ENCODE data around the gene ABCA2.

ABCA2 gene

DNA sequence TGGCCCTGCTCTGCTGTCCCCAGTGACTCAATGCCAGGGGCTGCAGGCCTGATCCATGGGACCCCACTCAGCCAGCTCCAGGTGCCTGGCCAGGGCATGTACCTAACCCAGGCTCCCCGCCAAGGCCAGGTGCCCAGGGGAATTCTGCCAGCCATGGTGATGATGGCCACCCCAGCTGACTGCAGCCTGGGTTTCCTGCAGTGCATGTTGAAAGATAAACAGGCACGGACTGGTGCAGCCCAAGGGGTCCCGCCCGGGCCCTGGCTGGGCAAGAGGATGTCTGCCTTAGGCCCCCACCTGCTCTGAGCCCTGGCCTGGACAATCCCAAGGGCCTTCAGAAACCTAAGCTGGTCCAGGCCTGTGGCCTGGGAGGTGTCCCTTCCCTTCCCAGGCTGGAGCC lies 1.2 kb downstream of the ABCA2 start:
- DNase-seq: no peak

DNA sequence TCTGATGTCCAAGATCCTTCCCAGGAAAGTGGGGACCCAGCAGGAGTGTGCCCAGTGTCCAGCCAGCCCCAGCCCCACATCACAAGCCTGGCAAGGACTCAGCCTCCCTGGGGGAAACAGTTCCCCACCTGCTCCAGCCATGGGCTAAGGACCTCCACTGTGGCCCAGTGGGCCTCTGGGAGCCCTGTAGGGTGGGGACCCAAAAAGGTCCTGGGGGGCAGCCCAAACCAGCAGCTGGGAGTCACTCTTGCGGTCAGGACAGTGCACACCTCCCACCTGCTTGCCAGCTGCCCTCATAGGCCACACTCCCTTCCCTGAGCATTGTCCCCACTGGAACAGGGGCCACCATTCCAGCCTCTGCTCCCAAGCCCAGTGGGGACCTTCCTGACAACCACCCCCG lies 1.7 kb downstream of the ABCA2 start:
- no peak for DNase-seq

DNA sequence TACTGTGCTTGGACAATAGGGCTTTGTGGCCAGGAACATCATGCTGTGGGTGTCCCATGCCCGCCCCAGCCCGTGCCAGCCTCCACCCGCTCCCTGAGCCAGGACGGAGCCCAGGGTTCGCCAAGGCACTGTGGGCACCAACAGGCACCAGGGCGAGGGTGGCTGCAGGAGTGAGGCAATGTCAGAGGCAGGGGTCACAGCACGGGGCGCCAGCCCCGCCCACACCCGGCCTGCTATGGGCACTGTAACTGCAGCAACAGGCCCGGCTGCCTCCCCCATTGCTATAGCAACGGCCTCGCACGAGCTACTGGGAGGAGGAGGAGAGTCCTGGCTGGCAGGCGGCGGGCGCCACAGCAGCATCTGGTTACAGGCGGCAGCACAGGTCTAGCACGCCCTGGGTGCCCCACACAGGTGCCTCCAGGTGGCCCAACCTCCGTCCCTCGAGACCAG lies 2.5 kb downstream of the ABCA2 start:
- no peak for DNase-seq

DNA sequence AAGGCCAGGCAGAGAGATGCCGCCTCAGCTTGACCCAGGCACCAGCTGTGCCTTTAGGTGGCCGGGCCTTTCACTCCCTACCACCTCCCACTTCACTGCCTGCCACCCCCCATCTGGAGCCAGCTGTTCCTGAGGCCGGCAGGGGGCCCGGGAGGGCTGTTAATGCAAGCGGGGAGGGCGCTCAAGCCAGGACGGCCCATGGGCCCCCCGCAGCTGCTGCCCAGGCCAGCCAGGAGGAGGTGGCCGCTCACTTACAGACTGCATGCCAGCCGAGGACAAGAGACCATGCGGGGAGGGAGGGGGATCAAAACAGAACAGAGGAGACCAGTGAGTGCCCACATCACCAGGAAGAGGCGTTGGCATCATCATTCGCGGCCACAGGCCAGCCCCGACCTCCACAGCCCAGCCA lies 4.5 kb downstream of the ABCA2 start:
- no peak for DNase-seq

DNA sequence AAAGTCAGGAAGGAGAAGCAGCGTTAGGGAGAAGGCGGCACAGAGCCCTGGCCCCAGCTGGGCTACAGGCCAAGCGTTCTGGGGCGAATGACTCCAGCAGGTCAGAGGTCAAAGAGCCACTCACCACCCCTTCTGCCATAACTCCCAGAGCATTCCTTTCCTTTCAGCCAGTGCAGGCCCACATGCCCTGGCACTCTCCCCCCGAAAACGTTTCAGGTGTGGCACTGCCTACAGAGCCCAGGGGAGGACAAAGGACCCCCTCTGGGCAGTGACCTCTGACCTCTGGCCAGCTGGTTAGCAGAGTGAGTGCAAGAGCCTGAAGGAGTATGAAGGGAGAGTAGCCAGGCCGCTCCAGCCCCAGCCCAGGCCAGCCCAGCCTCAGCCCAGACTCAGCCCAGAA lies 4.9 kb downstream of the ABCA2 start:
- DNase-seq: no peak

DNA sequence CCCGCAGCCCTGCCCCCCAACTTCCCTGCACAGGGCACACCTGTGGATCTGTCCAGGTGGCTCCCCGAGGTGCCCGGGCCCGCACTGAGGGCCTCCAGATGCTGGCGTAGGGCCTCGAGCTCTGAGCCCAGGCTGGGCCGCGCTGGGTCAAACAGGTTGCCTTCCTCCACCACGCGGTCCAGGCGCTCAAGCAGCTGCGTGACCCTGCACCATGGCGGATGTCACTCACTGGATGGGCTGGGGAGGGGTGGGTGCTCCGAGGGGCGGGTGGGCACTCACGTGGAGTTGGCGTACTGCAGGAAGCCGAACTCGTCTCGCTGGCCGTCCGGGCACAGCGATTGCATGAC lies 5.4 kb downstream of the ABCA2 start:
- no peak for DNase-seq

DNA sequence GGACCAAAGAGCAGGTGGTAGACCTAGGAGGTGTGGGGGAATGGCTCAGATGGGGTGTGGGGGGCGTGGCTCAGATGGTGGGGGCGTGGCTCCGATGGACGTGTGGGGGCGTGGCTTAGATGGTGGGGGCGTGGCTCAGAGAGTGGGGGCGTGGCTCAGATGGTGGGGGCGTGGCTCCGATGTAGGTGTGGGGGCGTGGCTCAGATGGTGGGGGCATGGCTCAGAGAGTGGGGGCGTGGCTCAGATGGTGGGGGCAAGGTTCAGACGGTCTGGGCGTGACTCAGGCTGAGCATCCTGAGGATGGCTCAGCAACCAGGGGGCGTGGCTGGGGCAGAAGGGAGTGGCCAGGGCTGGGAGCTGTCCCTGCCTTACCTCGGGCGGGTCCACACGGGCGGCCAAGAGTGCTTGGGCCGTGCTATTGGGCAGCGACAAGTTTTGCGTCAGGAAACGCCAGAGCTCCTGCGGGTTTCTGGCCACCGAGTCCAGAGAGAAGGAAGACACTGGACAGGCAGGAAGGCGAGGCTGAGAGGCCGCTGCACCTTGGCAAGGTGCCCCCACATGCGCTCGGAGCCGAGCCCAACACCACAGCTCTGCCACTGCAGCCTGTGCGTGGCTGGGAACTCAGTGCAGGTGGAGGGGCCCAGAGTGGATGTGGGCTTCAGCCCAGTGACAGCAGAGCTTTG lies 5.9 kb downstream of the ABCA2 start:
- DNase-seq: peak; percentile 91

DNA sequence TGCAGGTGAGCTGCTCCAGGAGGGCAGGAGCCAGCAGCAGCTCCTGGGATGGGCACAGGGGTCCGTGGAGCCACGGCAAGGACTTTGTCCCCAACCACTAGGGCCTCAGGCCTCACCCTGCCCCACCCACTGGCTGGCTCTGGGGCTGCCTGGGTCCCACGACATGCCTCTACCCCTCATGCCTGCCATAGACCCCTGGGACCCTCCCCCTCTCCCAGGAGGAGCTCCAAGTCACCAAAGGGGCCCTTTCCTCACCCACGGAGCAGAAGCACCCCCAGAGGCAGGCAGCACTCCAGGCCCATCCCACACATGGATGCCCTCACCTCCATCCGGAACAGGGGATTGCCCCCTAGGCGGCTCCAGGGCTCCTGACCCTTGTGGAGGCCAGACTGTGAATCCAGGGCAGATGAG lies 6.5 kb downstream of the ABCA2 start:
- DNase-seq: no peak

DNA sequence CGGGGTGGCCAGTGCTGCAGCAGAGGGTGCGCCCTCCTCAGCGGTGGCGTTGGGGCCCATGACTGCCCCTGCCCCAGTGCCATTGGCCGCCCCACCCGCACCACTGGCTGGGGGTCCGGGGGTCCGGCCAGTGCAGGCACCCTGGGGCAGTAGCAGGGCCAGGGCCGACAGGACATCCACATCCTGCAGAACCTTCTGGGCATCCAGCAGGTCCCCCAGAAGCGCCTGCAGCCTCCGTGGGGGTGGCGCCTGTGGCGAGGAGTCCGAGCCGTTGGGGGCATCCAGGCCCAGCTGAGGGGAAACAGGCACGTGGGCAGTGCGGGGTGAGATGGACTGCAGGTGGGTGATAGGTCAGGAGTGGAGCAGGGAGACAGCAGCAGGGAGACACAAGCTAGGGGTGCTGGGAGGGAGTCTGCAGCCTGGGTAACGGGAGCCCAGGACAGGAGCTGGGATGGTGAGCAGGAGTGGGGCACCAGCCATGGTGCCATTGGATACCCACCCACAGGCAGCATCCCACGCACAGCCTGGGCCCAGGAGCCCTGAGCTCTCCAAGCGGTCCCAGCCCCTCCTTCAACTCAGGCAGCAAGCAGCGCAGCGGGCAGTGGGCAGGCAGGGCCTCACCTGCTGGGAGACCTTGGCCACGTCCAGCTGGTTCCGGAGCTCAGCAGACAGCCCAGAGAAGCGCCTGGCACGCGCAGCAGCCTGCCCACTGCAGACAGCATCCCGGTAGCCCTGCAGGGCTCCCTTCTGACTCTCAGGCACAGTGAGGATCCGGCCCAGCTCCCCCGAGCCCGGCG lies 7.1 kb downstream of the ABCA2 start:
- DNase-seq: no peak

DNA sequence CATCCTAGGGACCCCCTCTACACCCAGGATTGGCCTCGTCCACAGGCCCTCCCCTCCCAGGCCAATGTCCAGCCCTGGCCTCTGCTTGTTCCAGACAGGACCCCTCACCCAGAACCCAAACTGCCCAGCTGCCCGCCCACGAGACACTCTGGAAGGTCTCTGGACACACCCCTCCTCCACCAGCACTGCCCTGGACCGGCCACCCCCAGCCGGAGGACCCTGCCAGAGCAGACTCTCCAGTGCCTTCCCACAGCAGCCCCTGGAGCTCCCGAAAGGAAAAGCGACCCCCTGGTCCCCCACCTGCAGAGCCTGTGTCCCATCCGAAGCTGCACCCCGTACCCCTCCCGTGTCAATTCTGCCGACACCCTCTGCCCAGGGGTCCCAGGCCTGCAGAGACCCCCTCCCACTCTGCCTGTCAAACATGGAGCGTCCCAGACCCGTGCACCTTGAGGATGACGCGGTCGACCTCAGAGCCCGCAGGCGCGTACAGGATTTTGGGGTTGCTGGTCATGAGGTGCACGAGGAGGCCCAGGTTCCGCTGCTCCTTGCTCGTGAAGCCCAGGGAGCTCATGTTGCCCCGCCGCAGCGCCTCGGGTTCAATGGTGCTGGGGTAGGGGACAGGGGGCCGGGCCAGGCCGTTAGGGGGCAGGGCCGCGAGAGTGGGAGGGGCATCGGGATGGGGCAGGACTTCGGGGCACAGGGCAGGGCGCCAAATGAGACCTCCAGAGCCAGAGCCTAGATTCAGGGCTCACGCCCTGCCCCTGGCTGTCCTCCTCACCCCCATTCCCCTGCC lies 8.0 kb downstream of the ABCA2 start:
- no peak for DNase-seq

DNA sequence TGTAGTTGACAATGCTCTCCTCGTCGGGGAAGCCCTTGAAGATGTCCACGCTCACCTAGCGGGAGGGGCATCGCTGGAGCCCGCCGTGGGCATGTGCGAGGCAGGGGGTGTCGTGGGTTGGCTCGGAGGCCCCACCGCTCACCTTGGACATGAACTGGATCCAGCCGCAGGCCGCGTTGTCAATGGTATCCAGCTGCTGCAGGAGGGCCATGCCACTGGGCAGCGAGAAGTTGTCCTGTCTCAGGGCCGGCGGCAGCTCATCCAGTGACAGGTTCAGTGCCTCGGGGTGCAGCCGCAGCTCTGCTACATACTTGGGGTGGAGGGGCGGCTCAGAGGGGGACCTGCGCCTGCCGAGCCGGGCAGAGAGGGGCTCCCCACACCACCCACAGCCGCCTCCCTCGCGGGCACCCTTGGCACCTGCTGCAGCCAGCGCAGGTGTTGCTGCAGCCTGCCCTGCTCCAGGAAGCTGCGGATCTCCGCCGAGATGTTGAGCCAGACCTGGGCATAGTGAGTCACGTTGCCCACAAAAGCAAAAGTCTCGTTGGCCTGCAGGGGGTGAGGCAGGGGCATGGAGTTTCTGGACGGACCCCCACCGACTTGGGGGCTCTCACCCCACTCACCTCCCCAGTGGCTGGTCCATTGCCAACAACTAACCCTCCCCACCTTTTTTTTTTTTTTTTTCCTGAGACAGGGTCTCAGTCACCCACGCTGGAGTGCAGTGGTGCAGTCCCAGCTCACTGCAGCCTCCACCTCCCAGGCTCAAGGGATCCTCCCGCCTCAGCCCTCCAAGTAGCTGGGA lies 9.1 kb downstream of the ABCA2 start:
- no peak for DNase-seq

DNA sequence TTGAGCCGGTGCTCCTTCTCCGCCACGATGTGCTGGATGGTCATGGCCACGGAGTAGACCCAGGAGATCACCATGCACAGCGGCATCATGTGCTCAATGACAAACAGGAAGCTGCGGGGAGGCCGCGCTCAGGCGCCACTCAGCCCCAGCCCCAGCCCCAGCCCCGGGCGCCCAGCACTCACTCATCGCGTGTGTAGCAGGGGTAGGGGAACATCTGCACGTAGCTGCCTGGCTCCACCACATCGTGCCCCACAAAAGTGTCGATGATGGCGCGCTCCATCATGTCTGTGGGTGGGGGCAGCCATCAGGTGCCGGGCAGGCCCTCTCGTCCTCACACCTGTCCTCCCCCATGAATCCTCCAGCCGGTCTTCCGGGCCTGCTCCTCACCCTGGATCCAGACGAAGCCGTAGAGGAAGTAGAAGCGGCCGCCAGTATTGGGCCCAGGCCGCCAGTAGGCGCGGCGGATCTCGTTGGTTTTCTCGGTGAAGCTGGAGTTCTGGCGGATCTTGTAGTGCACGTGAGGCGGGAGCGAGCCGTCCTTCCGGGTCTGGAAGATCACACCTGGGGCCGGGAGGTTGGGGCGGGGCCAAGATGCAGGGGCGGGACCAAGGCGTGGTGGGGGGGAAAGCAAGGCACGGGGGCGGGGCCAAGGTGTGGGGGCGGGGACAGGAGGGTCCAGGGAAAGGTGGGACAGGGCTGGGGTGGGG lies 10.1 kb downstream of the ABCA2 start:
- no peak for DNase-seq

DNA sequence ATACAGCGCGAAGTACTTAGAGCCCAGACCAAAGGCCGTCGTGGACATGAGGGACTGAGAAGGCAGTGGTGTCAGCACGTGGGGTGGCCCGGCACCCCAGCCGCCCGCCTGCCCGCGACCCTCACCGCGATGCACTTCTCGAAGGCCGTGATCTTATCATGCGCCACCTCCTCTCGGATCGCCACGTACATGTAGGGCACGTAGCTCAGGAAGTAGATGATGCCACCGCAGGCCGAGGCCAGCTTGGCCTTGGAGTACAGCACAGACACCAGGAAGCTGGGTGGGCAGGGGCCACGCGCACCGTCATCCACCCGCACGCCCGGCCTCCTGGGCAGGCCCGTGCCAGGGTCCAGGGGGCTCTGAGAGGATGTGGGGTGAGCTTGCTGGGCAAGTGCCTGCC lies 11.0 kb downstream of the ABCA2 start:
- no peak for DNase-seq

DNA sequence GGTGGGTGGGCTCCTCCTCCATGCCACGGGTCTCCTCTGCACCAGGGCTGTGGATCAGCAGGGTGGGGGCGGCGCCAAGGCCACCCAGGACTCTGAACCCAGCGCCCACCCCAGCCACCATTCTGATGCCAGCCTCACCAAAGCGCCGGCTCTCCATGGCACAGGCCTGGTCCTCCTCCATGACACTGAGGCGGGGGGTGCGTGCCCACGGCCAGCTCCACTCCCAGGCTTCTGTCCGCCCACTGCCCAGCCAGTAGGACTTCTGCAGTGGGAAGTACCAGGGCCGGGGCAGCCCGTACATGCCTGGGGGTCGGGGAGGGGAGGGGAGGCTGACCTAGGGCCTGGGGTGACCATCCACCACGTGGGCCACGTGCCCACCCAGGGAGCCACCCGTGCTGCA lies 11.6 kb downstream of the ABCA2 start:
- DNase-seq: no peak

DNA sequence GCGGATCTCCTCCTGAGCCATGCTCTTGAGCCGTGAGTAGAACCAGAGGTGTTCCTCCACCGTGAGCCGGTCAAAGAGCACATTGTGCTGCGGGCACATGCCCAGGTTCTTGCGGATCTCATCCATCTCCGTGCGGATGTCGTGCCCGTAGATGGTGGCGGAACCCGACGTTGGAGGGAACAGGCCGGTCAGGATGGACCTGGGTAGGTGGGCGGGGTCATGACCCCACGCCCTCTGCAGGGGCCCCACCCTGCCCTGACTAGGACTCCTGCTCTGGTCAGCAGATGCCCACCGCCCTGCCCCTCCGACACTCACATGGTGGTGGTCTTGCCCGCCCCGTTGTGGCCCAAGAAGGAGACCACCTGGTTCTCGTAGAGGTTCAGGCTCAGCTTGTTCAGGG lies 12.1 kb downstream of the ABCA2 start:
- DNase-seq: no peak

DNA sequence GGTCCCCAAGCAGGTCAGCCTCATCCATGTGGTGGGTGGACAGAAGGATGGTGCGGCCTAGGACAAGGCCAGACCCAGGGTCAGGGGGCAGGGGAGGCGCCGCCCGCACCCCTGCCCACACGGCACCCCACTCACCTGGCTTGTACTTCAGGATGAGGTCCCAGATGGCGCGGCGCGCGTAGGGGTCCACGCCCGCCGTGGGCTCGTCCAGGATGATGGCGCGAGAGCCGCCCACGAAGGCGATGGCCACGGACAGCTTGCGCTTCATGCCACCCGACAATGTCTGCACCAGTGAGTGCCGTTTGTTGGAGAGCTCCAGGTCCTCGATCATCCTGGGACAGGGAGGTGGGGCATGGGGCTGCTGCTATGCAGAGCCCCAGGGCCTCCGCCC lies 12.5 kb downstream of the ABCA2 start:
- no peak for DNase-seq

DNA sequence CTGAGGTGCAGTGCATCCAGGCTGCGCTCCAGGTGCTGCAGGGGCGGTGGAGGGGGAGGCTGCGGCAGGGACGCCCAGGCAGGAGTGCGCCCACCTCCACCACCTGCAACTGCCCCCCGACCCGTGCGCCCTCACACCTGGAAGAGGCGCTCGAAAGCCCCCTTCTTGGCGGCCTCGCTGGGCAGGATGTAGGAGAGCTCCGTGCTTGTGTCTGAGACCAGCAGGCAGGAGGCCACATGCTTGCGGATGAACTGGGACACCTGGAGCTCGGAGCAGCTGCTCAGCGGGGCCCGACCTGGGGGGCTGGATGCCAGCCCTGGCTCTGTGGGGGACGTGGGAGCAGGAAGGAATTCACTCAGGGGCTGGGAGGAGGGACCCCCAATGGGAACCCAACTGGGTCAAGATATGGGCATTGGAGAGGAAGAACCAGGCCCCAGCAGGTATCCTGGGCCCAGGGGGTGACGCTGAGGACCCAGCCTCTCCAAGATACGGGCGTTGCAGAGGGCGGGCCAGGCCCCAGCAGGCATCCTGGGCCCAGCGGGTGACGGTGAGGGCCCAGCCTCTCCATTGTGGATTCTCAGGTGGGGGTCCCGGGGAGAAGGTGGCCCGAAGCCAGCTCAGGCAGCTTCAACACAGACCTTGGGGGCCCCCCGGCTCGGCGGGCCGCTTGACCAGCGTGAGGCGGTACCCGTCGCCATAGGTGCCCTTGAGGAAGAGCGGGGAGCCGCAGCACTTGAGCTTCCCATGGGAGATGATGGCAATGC lies 13.1 kb downstream of the ABCA2 start:
- DNase-seq: no peak

DNA sequence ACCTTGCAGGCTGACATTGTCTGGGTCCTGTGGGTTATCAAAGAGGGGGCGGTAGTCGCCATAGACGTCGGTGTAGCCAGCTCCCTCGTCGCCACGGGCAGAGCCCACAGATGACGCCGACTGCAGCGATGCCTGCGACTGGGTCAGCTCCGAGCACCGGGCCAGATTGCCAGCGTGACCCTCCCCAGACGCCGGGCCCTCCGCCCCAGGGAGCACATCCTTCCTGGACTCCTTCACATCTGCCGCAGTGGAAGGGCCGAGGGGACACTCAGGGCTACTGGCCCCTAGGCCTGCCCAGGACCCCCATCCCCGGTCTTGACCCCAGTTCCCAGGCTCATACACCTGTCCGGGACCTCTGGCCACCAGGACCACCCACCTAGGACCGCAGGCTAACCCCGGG lies 13.9 kb downstream of the ABCA2 start:
- no peak for DNase-seq

DNA sequence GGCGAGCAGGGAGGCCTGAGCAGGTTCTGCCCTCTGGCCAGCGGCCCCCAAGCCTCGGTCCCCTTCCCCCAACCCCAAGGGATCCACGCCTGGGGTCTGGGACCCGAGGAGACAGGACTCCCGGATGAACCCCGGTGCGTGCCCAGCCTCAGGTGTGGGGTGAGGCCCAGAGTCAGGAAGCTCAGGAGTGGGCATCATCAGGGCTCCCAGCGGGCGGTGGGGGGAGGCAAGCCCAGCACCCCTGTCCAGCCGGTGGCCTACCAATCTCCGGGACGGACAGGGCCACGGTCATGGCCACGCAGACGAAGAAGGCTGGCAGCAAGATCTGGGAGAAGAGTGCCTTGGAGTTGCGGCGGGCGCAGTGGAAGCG lies 14.5 kb downstream of the ABCA2 start:
- no peak for DNase-seq

DNA sequence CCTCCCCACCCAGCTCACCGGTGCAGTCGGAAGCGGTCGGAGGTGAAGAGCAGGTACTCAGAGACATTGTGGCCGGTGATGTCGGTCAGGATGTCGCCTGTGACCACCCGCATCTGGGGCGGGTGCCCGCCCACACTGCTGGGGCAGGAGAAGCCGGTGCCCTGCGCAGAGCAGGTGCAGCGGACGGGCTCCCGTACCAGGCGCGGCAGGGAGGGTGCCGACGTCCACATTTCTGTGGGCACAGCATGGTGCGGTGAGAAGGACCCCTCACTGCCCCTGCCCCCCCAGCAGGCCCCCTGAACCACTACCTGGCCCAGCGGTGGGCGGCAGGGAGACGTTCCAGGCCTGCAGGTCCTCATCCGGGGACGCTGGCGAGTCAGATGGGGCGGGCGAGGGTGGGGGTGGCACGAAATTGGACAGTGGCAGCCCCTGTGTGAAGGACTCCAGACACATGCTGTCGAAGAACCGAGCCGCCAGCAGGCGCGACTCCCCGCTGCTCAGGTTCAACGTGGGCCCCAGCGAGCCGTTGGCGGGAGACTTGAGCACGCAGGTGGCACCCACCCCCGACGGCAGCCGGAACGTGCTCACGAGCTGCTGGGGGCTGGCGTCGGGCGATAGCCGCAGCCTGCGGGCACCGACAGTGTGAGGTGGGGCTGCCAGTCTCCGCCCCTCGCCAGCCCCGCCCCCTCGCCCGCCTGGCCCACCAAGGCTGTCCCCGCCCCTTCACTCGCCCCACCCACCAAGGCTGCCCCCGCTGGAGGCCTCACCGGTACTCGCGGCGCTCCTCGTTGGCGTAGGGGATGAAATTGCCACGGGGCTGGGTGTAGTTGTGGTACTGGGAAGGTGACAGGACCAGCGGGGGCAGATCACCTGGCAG lies 15.1 kb downstream of the ABCA2 start:
- no peak for DNase-seq

Measured in activated effector memory CD4-positive, alpha-beta T cell treated with anti-CD3 and anti-CD28 coated beads, Interleukin-2, amount 50 U/mL, for 16 hours (primary cell).